HEK293 (cell line): ENCODE data around the gene SLC39A5.

ENCODE experiments used
- MZF1 ChIP-seq: fragments of 450-650 bp; formaldehyde crosslinking; IDR thresholded peaks from 2 replicates; pipeline ENCODE4 v1.5.1; 2017; ENCODE audit warnings: missing biosample characterization, missing genetic modification characterization, borderline replicate concordance
- PRDM1 ChIP-seq: fragments of 450-650 bp; formaldehyde crosslinking; IDR thresholded peaks from 2 replicates; pipeline ENCODE4; 2016; ENCODE audit warnings: missing biosample characterization, missing genetic modification characterization
- SP7 ChIP-seq: fragments of 450-650 bp; formaldehyde crosslinking; IDR thresholded peaks from 2 replicates; pipeline ENCODE4 v1.5.1; 2016; ENCODE audit warnings: missing biosample characterization, missing genetic modification characterization
- WT1 ChIP-seq: fragments of 450-650 bp; formaldehyde crosslinking; IDR thresholded peaks from 2 replicates; pipeline ENCODE4 v1.5.1; 2016; ENCODE audit warnings: missing biosample characterization, missing genetic modification characterization
- YY1 ChIP-seq: fragments of 450-650 bp; formaldehyde crosslinking; IDR thresholded peaks from 2 replicates; pipeline ENCODE4 v1.5.1; 2018; ENCODE audit warnings: missing biosample characterization, missing genetic modification characterization
- ZBTB48 ChIP-seq: fragments of 450-650 bp; formaldehyde crosslinking; IDR thresholded peaks from 2 replicates; pipeline ENCODE4 v1.5.1; 2016; ENCODE audit warnings: missing biosample characterization, missing genetic modification characterization
- ZFHX2 ChIP-seq: fragments of 450-650 bp; formaldehyde crosslinking; conservative IDR thresholded peaks from 2 replicates; pipeline ENCODE4 v1.5.1; 2016; ENCODE audit warnings: missing biosample characterization, missing genetic modification characterization
- ZFP3 ChIP-seq: fragments of 450-650 bp; formaldehyde crosslinking; IDR thresholded peaks from 2 replicates; pipeline ENCODE4 v1.5.1; 2016; ENCODE audit warnings: low read depth, missing biosample characterization, missing genetic modification characterization
- ZNF19 ChIP-seq: fragments of 450-650 bp; formaldehyde crosslinking; IDR thresholded peaks from 2 replicates; pipeline ENCODE4; 2016; ENCODE audit warnings: missing biosample characterization, missing genetic modification characterization, low read depth
- ZNF221 ChIP-seq: fragments of 450-650 bp; formaldehyde crosslinking; IDR thresholded peaks from 2 replicates; pipeline ENCODE4 v1.5.1; 2017; ENCODE audit warnings: missing biosample characterization, missing genetic modification characterization, borderline replicate concordance
- ZNF23 ChIP-seq: fragments of 450-650 bp; formaldehyde crosslinking; IDR thresholded peaks from 2 replicates; pipeline ENCODE4 v1.5.1; 2016; ENCODE audit warnings: missing biosample characterization, missing genetic modification characterization, borderline replicate concordance
- ZNF239 ChIP-seq: fragments of 450-650 bp; formaldehyde crosslinking; IDR thresholded peaks from 2 replicates; pipeline ENCODE4 v1.5.1; 2016; ENCODE audit warnings: missing biosample characterization, missing genetic modification characterization
- ZNF341 ChIP-seq: fragments of 450-650 bp; formaldehyde crosslinking; IDR thresholded peaks from 2 replicates; pipeline ENCODE4; 2016; ENCODE audit warnings: low read depth, missing biosample characterization, missing genetic modification characterization
- ZNF354C ChIP-seq: fragments of 450-650 bp; formaldehyde crosslinking; IDR thresholded peaks from 2 replicates; pipeline ENCODE4 v1.5.1; 2016; ENCODE audit warnings: missing biosample characterization, missing genetic modification characterization, low read depth, borderline replicate concordance
- ZNF501 ChIP-seq: fragments of 450-650 bp; formaldehyde crosslinking; IDR thresholded peaks from 2 replicates; pipeline ENCODE4 v1.5.1; 2016; ENCODE audit warnings: missing biosample characterization, missing genetic modification characterization
- ZNF521 ChIP-seq: fragments of 450-650 bp; formaldehyde crosslinking; IDR thresholded peaks from 2 replicates; pipeline ENCODE4 v1.5.1; 2017; ENCODE audit warnings: missing biosample characterization, mild to moderate bottlenecking, missing genetic modification characterization
- ZNF560 ChIP-seq: fragments of 450-650 bp; formaldehyde crosslinking; IDR thresholded peaks from 2 replicates; pipeline ENCODE4 v1.5.1; 2017; ENCODE audit warnings: missing biosample characterization, missing genetic modification characterization, borderline replicate concordance
- ZNF629 ChIP-seq: fragments of 450-650 bp; formaldehyde crosslinking; IDR thresholded peaks from 2 replicates; pipeline ENCODE4 v1.5.1; 2017; ENCODE audit warnings: missing biosample characterization, missing genetic modification characterization
- ZNF654 ChIP-seq: fragments of 450-650 bp; formaldehyde crosslinking; IDR thresholded peaks from 2 replicates; pipeline ENCODE4 v1.5.1; 2016; ENCODE audit warnings: low read depth, missing biosample characterization, missing genetic modification characterization
- ZNF658 ChIP-seq: fragments of 450-650 bp; formaldehyde crosslinking; IDR thresholded peaks from 2 replicates; pipeline ENCODE4; 2016; ENCODE audit warnings: missing biosample characterization, missing genetic modification characterization
- ZNF660 ChIP-seq: fragments of 450-650 bp; IDR thresholded peaks from 2 replicates; pipeline ENCODE4 v1.5.1; 2018; ENCODE audit warnings: missing biosample characterization, mild to moderate bottlenecking, missing genetic modification characterization
- ZNF670 ChIP-seq: fragments of 450-650 bp; formaldehyde crosslinking; IDR thresholded peaks from 2 replicates; pipeline ENCODE4 v1.5.1; 2016; ENCODE audit warnings: missing biosample characterization, missing genetic modification characterization, low read depth
- ZNF777 ChIP-seq: fragments of 450-650 bp; formaldehyde crosslinking; IDR thresholded peaks from 2 replicates; pipeline ENCODE4 v1.5.1; 2017; ENCODE audit warnings: missing biosample characterization, missing genetic modification characterization, borderline replicate concordance
- ZNF785 ChIP-seq: fragments of 450-650 bp; formaldehyde crosslinking; IDR thresholded peaks from 2 replicates; pipeline ENCODE4 v1.5.1; 2016; ENCODE audit warnings: missing biosample characterization, missing genetic modification characterization
- ZNF791 ChIP-seq: fragments of 450-650 bp; formaldehyde crosslinking; IDR thresholded peaks from 2 replicates; pipeline ENCODE4 v1.5.1; 2016; ENCODE audit warnings: missing biosample characterization, missing genetic modification characterization
- ZNF830 ChIP-seq: fragments of 450-650 bp; IDR thresholded peaks from 2 replicates; pipeline ENCODE4 v1.5.0; 2018; ENCODE audit warnings: missing biosample characterization, missing genetic modification characterization, low read depth, mild to moderate bottlenecking, moderate library complexity
- ZNF843 ChIP-seq: fragments of 450-650 bp; formaldehyde crosslinking; IDR thresholded peaks from 2 replicates; pipeline ENCODE4 v1.5.1; 2016; ENCODE audit warnings: missing biosample characterization, missing genetic modification characterization
- TF ChIP-seq, protein P1 (sequence below): fragments of 450-650 bp; formaldehyde crosslinking; IDR thresholded peaks from 2 replicates; pipeline ENCODE4 v1.5.1; 2016; ENCODE audit warnings: missing biosample characterization, missing genetic modification characterization
- TF ChIP-seq, protein P2 (sequence below): sonication (generic); formaldehyde crosslinking; IDR thresholded peaks from 2 replicates; pipeline ENCODE4 v1.8.1; 2022; ENCODE audit warnings: mild to moderate bottlenecking, moderate library complexity, missing genetic modification reagents
- TF ChIP-seq, protein P3 (sequence below): fragments of 450-650 bp; formaldehyde crosslinking; IDR thresholded peaks from 2 replicates; pipeline ENCODE4 v1.5.1; 2017; ENCODE audit warnings: missing biosample characterization, missing genetic modification characterization
- TF ChIP-seq, protein P4 (sequence below): fragments of 450-650 bp; formaldehyde crosslinking; IDR thresholded peaks from 2 replicates; pipeline ENCODE4 v1.5.1; 2016; ENCODE audit warnings: missing biosample characterization, missing genetic modification characterization

SLC39A5 gene

GRCh38 chr12:56224102-56224701 is 5.6 kb upstream of the SLC39A5 start, which contains the start of gene NABP2 (continued):
- TF ChIP-seq ZNF830: no peak
- peak; percentile 69; the same call in 1 of the 2 replicates for TF ChIP-seq PRDM1 (tag by site-specific recombination)
- no peak for TF ChIP-seq ZNF19
- TF ChIP-seq YY1 (tag by site-specific recombination): no peak
- TF ChIP-seq ZNF239 (tag by site-specific recombination): no peak
- peak; percentile 71; the same call in 1 of the 2 replicates for TF ChIP-seq ZNF501 (tag by site-specific recombination)
- peak; percentile 95 for TF ChIP-seq ZBTB48
- TF ChIP-seq ZNF341 (tag by site-specific recombination): peak; percentile 94
- TF ChIP-seq ZNF221 (tag by site-specific recombination): no peak
- TF ChIP-seq, protein P1, sequence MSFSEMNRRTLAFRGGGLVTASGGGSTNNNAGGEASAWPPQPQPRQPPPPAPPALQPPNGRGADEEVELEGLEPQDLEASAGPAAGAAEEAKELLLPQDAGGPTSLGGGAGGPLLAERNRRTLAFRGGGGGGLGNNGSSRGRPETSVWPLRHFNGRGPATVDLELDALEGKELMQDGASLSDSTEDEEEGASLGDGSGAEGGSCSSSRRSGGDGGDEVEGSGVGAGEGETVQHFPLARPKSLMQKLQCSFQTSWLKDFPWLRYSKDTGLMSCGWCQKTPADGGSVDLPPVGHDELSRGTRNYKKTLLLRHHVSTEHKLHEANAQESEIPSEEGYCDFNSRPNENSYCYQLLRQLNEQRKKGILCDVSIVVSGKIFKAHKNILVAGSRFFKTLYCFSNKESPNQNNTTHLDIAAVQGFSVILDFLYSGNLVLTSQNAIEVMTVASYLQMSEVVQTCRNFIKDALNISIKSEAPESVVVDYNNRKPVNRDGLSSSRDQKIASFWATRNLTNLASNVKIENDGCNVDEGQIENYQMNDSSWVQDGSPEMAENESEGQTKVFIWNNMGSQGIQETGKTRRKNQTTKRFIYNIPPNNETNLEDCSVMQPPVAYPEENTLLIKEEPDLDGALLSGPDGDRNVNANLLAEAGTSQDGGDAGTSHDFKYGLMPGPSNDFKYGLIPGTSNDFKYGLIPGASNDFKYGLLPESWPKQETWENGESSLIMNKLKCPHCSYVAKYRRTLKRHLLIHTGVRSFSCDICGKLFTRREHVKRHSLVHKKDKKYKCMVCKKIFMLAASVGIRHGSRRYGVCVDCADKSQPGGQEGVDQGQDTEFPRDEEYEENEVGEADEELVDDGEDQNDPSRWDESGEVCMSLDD: peak; percentile 40
- TF ChIP-seq ZNF791: no peak
- TF ChIP-seq, protein P2, sequence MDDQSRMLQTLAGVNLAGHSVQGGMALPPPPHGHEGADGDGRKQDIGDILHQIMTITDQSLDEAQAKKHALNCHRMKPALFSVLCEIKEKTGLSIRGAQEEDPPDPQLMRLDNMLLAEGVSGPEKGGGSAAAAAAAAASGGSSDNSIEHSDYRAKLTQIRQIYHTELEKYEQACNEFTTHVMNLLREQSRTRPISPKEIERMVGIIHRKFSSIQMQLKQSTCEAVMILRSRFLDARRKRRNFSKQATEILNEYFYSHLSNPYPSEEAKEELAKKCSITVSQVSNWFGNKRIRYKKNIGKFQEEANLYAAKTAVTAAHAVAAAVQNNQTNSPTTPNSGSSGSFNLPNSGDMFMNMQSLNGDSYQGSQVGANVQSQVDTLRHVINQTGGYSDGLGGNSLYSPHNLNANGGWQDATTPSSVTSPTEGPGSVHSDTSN (CRISPR knock-in tag): 0 out of 2 replicates have a peak, but pooled peaks have one; percentile 56
- TF ChIP-seq ZNF560: no peak
- no peak; the same call in 1 of the 2 replicates for TF ChIP-seq MZF1 (tag by site-specific recombination)
- no peak for TF ChIP-seq ZNF521 (tag by site-specific recombination)
- TF ChIP-seq ZNF777: no peak
- TF ChIP-seq, protein P3, sequence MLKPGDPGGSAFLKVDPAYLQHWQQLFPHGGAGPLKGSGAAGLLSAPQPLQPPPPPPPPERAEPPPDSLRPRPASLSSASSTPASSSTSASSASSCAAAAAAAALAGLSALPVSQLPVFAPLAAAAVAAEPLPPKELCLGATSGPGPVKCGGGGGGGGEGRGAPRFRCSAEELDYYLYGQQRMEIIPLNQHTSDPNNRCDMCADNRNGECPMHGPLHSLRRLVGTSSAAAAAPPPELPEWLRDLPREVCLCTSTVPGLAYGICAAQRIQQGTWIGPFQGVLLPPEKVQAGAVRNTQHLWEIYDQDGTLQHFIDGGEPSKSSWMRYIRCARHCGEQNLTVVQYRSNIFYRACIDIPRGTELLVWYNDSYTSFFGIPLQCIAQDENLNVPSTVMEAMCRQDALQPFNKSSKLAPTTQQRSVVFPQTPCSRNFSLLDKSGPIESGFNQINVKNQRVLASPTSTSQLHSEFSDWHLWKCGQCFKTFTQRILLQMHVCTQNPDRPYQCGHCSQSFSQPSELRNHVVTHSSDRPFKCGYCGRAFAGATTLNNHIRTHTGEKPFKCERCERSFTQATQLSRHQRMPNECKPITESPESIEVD: no peak
- peak; percentile 66 for TF ChIP-seq ZNF654
- TF ChIP-seq ZFHX2 (tag by site-specific recombination): peak; percentile 67
- peak; percentile 69; the same call in 1 of the 2 replicates for TF ChIP-seq SP7 (tag by site-specific recombination)
- TF ChIP-seq ZFP3: no peak
- no peak for TF ChIP-seq ZNF354C (tag by site-specific recombination)
- no peak for TF ChIP-seq ZNF785 (tag by site-specific recombination)
- no peak; the same call in 1 of the 2 replicates for TF ChIP-seq WT1 (tag by site-specific recombination)
- no peak for TF ChIP-seq ZNF23 (tag by site-specific recombination)
- TF ChIP-seq ZNF629 (tag by site-specific recombination): peak; percentile 71
- TF ChIP-seq, protein P4, sequence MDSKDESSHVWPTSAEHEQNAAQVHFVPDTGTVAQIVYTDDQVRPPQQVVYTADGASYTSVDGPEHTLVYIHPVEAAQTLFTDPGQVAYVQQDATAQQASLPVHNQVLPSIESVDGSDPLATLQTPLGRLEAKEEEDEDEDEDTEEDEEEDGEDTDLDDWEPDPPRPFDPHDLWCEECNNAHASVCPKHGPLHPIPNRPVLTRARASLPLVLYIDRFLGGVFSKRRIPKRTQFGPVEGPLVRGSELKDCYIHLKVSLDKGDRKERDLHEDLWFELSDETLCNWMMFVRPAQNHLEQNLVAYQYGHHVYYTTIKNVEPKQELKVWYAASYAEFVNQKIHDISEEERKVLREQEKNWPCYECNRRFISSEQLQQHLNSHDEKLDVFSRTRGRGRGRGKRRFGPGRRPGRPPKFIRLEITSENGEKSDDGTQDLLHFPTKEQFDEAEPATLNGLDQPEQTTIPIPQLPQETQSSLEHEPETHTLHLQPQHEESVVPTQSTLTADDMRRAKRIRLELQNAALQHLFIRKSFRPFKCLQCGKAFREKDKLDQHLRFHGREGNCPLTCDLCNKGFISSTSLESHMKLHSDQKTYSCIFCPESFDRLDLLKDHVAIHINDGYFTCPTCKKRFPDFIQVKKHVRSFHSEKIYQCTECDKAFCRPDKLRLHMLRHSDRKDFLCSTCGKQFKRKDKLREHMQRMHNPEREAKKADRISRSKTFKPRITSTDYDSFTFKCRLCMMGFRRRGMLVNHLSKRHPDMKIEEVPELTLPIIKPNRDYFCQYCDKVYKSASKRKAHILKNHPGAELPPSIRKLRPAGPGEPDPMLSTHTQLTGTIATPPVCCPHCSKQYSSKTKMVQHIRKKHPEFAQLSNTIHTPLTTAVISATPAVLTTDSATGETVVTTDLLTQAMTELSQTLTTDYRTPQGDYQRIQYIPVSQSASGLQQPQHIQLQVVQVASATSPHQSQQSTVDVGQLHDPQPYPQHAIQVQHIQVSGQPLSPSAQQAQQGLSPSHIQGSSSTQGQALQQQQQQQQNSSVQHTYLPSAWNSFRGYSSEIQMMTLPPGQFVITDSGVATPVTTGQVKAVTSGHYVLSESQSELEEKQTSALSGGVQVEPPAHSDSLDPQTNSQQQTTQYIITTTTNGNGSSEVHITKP (tag by site-specific recombination): peak; percentile 78
- no peak for TF ChIP-seq ZNF670 (tag by site-specific recombination)
- TF ChIP-seq ZNF843 (tag by site-specific recombination): no peak
- TF ChIP-seq ZNF658 (tag by site-specific recombination): no peak
- TF ChIP-seq ZNF660 (tag by site-specific recombination): peak; percentile 77; the same call in 1 of the 2 replicates
